WTC11 (cell line): Measurements from ENCODE around the gene FUZ. TPM values are rescaled to one million over a fixed set of nuclear protein-coding genes. Genes with fewer than 3 reads are reported as not detected.

ENCODE experiments used
- ATAC-seq: fragments of 200-7000 bp; cut with Tn5 transposase; 2 replicates; pipeline ENCODE4 v1.10.0; 2021; ENCODE audit warnings: mild to moderate bottlenecking, moderate library complexity
- CTCF ChIA-PET: fragments of 300-600 bp; sonication (Branson Sonifier 250); formaldehyde crosslinking; loops from one replicate; lab custom pipeline; 2021; ENCODE audit warnings: antibody characterized with exemption; lab: Charles Lee
- POLR2A ChIA-PET: fragments of 350-600 bp; sonication (Branson Sonifier 250); formaldehyde crosslinking; loops from one replicate; lab custom pipeline; 2021; ENCODE audit warnings: antibody characterized with exemption; lab: Charles Lee
- DNase-seq: peaks from one replicate; pipeline ENCODE4 v3.0.0; 2021; ENCODE audit warnings: low spot score
- H3K27ac Mint-ChIP-seq: 2 replicates; pipeline ENCODE4 v1.8.0; 2021; ENCODE audit warnings: mixed read lengths
- H3K27me3 Mint-ChIP-seq: 2 replicates; pipeline ENCODE4 v1.8.0; 2021; ENCODE audit warnings: low read depth, mild to moderate bottlenecking, moderate library complexity, mixed read lengths
- H3K36me3 Mint-ChIP-seq: 2 replicates; pipeline ENCODE4 v1.8.0; 2021; ENCODE audit warnings: mixed read lengths
- H3K4me1 Mint-ChIP-seq: 2 replicates; pipeline ENCODE4 v1.8.0; 2022; ENCODE audit warnings: mixed read lengths
- H3K4me3 Mint-ChIP-seq: 2 replicates; pipeline ENCODE4 v1.8.0; 2021; ENCODE audit warnings: mild to moderate bottlenecking, moderate library complexity, mixed read lengths
- H3K9me3 Mint-ChIP-seq: 2 replicates; pipeline ENCODE4 v1.8.0; 2021; ENCODE audit warnings: mixed read lengths
- CBFB ChIP-seq: sonication (generic); formaldehyde crosslinking; IDR thresholded peaks from 2 replicates; pipeline ENCODE4 v1.8.1; 2022; ENCODE audit warnings: mild to moderate bottlenecking, low read depth, missing genetic modification reagents
- EMX1 ChIP-seq: fragments of 250-450 bp; sonication (Bioruptor Pico); IDR thresholded peaks from 2 replicates; pipeline ENCODE4 v1.8.0; 2021; ENCODE audit warnings: mild to moderate bottlenecking
- ETV6 ChIP-seq: sonication (generic); formaldehyde crosslinking; IDR thresholded peaks from 2 replicates; pipeline ENCODE4 v1.8.1; 2022; ENCODE audit warnings: mild to moderate bottlenecking, missing genetic modification reagents
- GRHL2 ChIP-seq: fragments of 250-450 bp; sonication (Bioruptor Pico); IDR thresholded peaks from 2 replicates; pipeline ENCODE4 v1.8.0; 2022; ENCODE audit warnings: mild to moderate bottlenecking, moderate library complexity; ENCODE audit not compliant: insufficient replicate concordance, severe bottlenecking
- IRF2 ChIP-seq: sonication (generic); formaldehyde crosslinking; IDR thresholded peaks from 2 replicates; pipeline ENCODE4 v1.8.0; 2022; ENCODE audit warnings: low read depth, missing genetic modification reagents, borderline replicate concordance
- JAZF1 ChIP-seq: fragments of 250-450 bp; sonication (Bioruptor Pico); IDR thresholded peaks from 2 replicates; pipeline ENCODE4 v1.9.0; 2021; ENCODE audit warnings: moderate library complexity, mild to moderate bottlenecking, inconsistent platforms
- NFE2L1 ChIP-seq: sonication (generic); formaldehyde crosslinking; IDR thresholded peaks from 2 replicates; pipeline ENCODE4 v1.8.1; 2023; ENCODE audit warnings: missing genetic modification reagents
- NR1H2 ChIP-seq: sonication (generic); formaldehyde crosslinking; IDR thresholded peaks from 2 replicates; pipeline ENCODE4 v1.9.0; 2021; ENCODE audit warnings: mild to moderate bottlenecking, moderate library complexity, missing genetic modification reagents
- NR3C1 ChIP-seq: sonication (generic); formaldehyde crosslinking; conservative IDR thresholded peaks from 2 replicates; pipeline ENCODE4 v1.8.1; 2023; ENCODE audit warnings: low read depth, mild to moderate bottlenecking, missing genetic modification reagents
- RORB ChIP-seq: fragments of 250-450 bp; sonication (Bioruptor Pico); IDR thresholded peaks from 2 replicates; pipeline ENCODE4 v1.9.0; 2021; ENCODE audit warnings: mild to moderate bottlenecking
- SMAD4 ChIP-seq: sonication (generic); formaldehyde crosslinking; IDR thresholded peaks from 2 replicates; pipeline ENCODE4 v1.8.0; 2022; ENCODE audit warnings: mild to moderate bottlenecking, missing genetic modification reagents
- SOX15 ChIP-seq: fragments of 250-450 bp; sonication (Bioruptor Pico); IDR thresholded peaks from 2 replicates; pipeline ENCODE4 v1.9.0; 2021; ENCODE audit warnings: mild to moderate bottlenecking
- TCF7 ChIP-seq: sonication (generic); formaldehyde crosslinking; IDR thresholded peaks from 2 replicates; pipeline ENCODE4 v1.8.0; 2022; ENCODE audit warnings: mild to moderate bottlenecking, low read depth, missing genetic modification reagents, moderate library complexity
- TEAD4 ChIP-seq: sonication (generic); formaldehyde crosslinking; IDR thresholded peaks from 2 replicates; pipeline ENCODE4 v1.8.0; 2022; ENCODE audit warnings: mild to moderate bottlenecking, missing genetic modification reagents
- ZBTB21 ChIP-seq: sonication (generic); formaldehyde crosslinking; IDR thresholded peaks from 2 replicates; pipeline ENCODE4 v1.8.1; 2023; ENCODE audit warnings: mild to moderate bottlenecking, missing genetic modification reagents, borderline replicate concordance
- ZNF121 ChIP-seq: sonication (generic); formaldehyde crosslinking; IDR thresholded peaks from 2 replicates; pipeline ENCODE4 v1.8.0; 2023; ENCODE audit warnings: missing genetic modification reagents
- ZNF219 ChIP-seq: sonication (generic); formaldehyde crosslinking; IDR thresholded peaks from 2 replicates; pipeline ENCODE4 v1.8.0; 2023; ENCODE audit warnings: missing genetic modification reagents, mild to moderate bottlenecking, borderline replicate concordance
- ZNF232 ChIP-seq: sonication (generic); formaldehyde crosslinking; IDR thresholded peaks from 2 replicates; pipeline ENCODE4 v1.8.0; 2022; ENCODE audit warnings: mild to moderate bottlenecking, missing genetic modification reagents
- ZNF317 ChIP-seq: sonication (generic); formaldehyde crosslinking; IDR thresholded peaks from 2 replicates; pipeline ENCODE4 v1.8.1; 2023; ENCODE audit warnings: low read depth, mild to moderate bottlenecking, moderate library complexity, missing genetic modification reagents, borderline replicate concordance
- ZNF671 ChIP-seq: fragments of 250-450 bp; sonication (Bioruptor Pico); IDR thresholded peaks from 2 replicates; pipeline ENCODE4 v1.8.0; 2021; ENCODE audit warnings: mild to moderate bottlenecking
- total RNA-seq: library from RNA; stranded (reverse); gene quantifications from 3 replicates; pipeline ENCODE4 v1.2.3, GENCODE V29; 2021
- TF ChIP-seq, protein P1 (sequence below): sonication (generic); formaldehyde crosslinking; IDR thresholded peaks from 2 replicates; pipeline ENCODE4 v1.8.0; 2022; ENCODE audit warnings: mild to moderate bottlenecking, missing genetic modification reagents
- TF ChIP-seq, protein P2 (sequence below): fragments of 250-450 bp; sonication (Bioruptor Pico); IDR thresholded peaks from 2 replicates; pipeline ENCODE4 v1.9.0; 2021; ENCODE audit warnings: mild to moderate bottlenecking
- TF ChIP-seq, protein P3 (sequence below): sonication (generic); formaldehyde crosslinking; IDR thresholded peaks from 2 replicates; pipeline ENCODE4 v1.8.1; 2022; ENCODE audit warnings: mild to moderate bottlenecking, moderate library complexity, missing genetic modification reagents
- TF ChIP-seq, protein P4 (sequence below): sonication (generic); formaldehyde crosslinking; IDR thresholded peaks from 2 replicates; pipeline ENCODE4 v1.8.1; 2023; ENCODE audit warnings: mild to moderate bottlenecking, missing genetic modification reagents
- TF ChIP-seq, protein P5 (sequence below): sonication (generic); formaldehyde crosslinking; IDR thresholded peaks from 2 replicates; pipeline ENCODE4 v1.8.0; 2023; ENCODE audit warnings: missing genetic modification reagents
- TF ChIP-seq, protein P6 (sequence below): sonication (generic); formaldehyde crosslinking; IDR thresholded peaks from 2 replicates; pipeline ENCODE4 v1.8.1; 2023; ENCODE audit warnings: mild to moderate bottlenecking, missing genetic modification reagents, borderline replicate concordance

Gene FUZ
- total RNA-seq, 1 experiment from 2014 or later, result 35.1 TPM

DNA sequence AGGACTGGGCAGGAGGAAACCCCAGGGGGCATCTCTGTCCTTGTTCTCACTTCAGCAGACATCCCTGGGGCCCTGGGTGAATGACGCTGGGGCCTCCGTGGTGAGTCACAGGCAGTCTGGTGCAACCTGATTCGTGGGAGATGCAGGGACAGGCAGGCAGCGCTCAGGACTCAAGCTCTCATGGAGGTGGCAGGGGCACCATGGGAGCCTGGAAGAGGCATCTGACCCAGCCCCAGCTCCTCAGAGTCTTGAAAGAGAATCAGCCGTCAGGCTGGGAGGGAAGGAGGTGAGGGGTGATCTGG is 23.9 kb upstream of the FUZ start:
- TF ChIP-seq EMX1 (CRISPR knock-in tag) (no peak), SOX15 (CRISPR knock-in tag) (no peak), TEAD4 (CRISPR knock-in tag) (no peak), CBFB (CRISPR knock-in tag) (no peak), SMAD4 (no peak), ZNF121 (CRISPR knock-in tag) (no peak), GRHL2 (CRISPR knock-in tag) (no peak), IRF2 (CRISPR knock-in tag) (no peak), NR1H2 (CRISPR knock-in tag) (no peak)
- TF ChIP-seq, protein P1, sequence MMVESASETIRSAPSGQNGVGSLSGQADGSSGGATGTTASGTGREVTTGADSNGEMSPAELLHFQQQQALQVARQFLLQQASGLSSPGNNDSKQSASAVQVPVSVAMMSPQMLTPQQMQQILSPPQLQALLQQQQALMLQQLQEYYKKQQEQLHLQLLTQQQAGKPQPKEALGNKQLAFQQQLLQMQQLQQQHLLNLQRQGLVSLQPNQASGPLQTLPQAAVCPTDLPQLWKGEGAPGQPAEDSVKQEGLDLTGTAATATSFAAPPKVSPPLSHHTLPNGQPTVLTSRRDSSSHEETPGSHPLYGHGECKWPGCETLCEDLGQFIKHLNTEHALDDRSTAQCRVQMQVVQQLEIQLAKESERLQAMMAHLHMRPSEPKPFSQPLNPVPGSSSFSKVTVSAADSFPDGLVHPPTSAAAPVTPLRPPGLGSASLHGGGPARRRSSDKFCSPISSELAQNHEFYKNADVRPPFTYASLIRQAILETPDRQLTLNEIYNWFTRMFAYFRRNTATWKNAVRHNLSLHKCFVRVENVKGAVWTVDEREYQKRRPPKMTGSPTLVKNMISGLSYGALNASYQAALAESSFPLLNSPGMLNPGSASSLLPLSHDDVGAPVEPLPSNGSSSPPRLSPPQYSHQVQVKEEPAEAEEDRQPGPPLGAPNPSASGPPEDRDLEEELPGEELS (CRISPR knock-in tag), result no peak
- TF ChIP-seq, protein P2, sequence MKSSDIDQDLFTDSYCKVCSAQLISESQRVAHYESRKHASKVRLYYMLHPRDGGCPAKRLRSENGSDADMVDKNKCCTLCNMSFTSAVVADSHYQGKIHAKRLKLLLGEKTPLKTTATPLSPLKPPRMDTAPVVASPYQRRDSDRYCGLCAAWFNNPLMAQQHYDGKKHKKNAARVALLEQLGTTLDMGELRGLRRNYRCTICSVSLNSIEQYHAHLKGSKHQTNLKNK (CRISPR knock-in tag), result no peak
- TF ChIP-seq, protein P3, sequence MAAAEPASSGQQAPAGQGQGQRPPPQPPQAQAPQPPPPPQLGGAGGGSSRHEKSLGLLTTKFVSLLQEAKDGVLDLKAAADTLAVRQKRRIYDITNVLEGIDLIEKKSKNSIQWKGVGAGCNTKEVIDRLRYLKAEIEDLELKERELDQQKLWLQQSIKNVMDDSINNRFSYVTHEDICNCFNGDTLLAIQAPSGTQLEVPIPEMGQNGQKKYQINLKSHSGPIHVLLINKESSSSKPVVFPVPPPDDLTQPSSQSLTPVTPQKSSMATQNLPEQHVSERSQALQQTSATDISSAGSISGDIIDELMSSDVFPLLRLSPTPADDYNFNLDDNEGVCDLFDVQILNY (CRISPR knock-in tag), result no peak
- Mint-ChIP-seq H3K4me3 (no peak overlapping the region), H3K27me3 (no peaks in the 10 kb centered on the region), H3K27ac (0 out of 2 replicates have a peak overlapping the region, but pooled peaks have one; percentile 9), H3K36me3 (peaks cover 55% of the 10 kb centered on the region), H3K9me3 (no peaks in the 10 kb centered on the region), H3K4me1 (no peaks in the 10 kb centered on the region)
- ChIA-PET CTCF (no interaction called here), POLR2A (interaction anchor here (0.6 kb wide), 1 partner anchor 42 kb away, joined by 3 read pairs; no protein-coding TSS in a partner anchor)
- ATAC-seq (no peak), DNase-seq (no peak)

DNA sequence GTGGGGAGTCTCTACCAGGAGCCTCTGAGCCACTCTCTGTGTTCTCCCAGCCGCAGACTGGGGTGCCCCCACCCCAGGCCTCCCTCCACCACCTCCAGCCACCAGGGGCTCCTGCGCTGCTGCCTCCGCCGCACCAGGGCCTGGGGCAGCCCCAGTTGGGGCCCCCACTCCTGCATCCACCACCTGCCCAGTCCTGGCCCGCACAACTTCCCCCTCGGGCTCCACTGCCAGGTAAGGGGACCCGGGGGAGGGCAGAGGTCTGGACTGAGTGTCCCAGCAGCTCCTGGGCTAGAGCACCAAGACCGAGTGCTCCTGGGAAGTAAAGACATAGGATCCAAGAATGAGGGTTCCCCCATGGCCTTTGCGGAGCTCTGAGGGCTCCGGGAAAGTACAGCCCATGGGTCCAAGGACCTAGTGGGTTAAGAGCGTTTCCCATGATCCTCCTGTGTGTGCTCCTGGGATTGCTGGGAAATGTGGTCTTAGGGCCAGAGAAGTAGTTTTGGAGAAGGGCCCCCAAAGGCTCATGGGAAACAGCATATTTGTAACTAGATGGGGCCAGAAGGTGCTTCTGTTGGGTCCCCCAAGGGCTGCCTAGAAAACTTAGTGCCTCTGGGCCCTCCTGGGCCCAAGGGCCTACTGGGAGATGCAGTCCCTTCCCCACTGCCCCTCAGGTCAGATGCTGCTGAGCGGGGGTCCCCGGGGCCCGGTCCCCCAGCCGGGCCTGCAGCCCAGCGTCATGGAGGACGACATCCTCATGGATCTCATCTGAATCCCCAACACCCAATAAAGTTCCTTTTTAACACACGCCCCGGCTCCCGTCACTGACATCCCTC is 23.3 kb upstream of the FUZ start:
- POLR2A ChIA-PET, result no interaction called here
- Mint-ChIP-seq H3K27ac (no peak overlapping the region), H3K4me1 (no peaks in the 10 kb centered on the region), H3K4me3 (no peak overlapping the region), H3K36me3 (peaks cover 55% of the 10 kb centered on the region), H3K9me3 (no peaks in the 10 kb centered on the region), H3K27me3 (no peaks in the 10 kb centered on the region)
- CTCF ChIA-PET, result interaction anchor here (0.6 to 1.0 kb wide), 2 partner anchors 65 to 69 kb away, joined by 3 read pairs; partner anchors contain the start of gene AP2A1
- DNase-seq (no peak), ATAC-seq (no peak)
- TF ChIP-seq NR3C1 (CRISPR knock-in tag) (no peak), ZBTB21 (CRISPR knock-in tag) (no peak), ZNF671 (no peak), NFE2L1 (CRISPR knock-in tag) (no peak), ZNF317 (CRISPR knock-in tag) (no peak), RORB (CRISPR knock-in tag) (no peak), ZNF219 (no peak), ZNF232 (no peak), TCF7 (CRISPR knock-in tag) (no peak), JAZF1 (CRISPR knock-in tag) (no peak), ETV6 (CRISPR knock-in tag) (no peak)
- TF ChIP-seq, protein P4, sequence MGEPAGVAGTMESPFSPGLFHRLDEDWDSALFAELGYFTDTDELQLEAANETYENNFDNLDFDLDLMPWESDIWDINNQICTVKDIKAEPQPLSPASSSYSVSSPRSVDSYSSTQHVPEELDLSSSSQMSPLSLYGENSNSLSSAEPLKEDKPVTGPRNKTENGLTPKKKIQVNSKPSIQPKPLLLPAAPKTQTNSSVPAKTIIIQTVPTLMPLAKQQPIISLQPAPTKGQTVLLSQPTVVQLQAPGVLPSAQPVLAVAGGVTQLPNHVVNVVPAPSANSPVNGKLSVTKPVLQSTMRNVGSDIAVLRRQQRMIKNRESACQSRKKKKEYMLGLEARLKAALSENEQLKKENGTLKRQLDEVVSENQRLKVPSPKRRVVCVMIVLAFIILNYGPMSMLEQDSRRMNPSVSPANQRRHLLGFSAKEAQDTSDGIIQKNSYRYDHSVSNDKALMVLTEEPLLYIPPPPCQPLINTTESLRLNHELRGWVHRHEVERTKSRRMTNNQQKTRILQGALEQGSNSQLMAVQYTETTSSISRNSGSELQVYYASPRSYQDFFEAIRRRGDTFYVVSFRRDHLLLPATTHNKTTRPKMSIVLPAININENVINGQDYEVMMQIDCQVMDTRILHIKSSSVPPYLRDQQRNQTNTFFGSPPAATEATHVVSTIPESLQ (CRISPR knock-in tag), result no peak
- TF ChIP-seq, protein P5, sequence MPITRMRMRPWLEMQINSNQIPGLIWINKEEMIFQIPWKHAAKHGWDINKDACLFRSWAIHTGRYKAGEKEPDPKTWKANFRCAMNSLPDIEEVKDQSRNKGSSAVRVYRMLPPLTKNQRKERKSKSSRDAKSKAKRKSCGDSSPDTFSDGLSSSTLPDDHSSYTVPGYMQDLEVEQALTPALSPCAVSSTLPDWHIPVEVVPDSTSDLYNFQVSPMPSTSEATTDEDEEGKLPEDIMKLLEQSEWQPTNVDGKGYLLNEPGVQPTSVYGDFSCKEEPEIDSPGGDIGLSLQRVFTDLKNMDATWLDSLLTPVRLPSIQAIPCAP (CRISPR knock-in tag), result no peak
- TF ChIP-seq, protein P6, sequence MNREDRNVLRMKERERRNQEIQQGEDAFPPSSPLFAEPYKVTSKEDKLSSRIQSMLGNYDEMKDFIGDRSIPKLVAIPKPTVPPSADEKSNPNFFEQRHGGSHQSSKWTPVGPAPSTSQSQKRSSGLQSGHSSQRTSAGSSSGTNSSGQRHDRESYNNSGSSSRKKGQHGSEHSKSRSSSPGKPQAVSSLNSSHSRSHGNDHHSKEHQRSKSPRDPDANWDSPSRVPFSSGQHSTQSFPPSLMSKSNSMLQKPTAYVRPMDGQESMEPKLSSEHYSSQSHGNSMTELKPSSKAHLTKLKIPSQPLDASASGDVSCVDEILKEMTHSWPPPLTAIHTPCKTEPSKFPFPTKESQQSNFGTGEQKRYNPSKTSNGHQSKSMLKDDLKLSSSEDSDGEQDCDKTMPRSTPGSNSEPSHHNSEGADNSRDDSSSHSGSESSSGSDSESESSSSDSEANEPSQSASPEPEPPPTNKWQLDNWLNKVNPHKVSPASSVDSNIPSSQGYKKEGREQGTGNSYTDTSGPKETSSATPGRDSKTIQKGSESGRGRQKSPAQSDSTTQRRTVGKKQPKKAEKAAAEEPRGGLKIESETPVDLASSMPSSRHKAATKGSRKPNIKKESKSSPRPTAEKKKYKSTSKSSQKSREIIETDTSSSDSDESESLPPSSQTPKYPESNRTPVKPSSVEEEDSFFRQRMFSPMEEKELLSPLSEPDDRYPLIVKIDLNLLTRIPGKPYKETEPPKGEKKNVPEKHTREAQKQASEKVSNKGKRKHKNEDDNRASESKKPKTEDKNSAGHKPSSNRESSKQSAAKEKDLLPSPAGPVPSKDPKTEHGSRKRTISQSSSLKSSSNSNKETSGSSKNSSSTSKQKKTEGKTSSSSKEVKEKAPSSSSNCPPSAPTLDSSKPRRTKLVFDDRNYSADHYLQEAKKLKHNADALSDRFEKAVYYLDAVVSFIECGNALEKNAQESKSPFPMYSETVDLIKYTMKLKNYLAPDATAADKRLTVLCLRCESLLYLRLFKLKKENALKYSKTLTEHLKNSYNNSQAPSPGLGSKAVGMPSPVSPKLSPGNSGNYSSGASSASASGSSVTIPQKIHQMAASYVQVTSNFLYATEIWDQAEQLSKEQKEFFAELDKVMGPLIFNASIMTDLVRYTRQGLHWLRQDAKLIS, result no peak
